Stimulated activated CD4-positive, alpha-beta T cell treated with anti-CD3 and anti-CD28 coated beads, Interleukin-2, amount 100 ng/mL, for 48 hours (primary cell): Measurements from ENCODE around the gene DCDC2.
"Not testable (repeated sequence)": the region's sequence is repeated elsewhere in the genome, so short reads cannot be mapped to it uniquely, and the experiment has no call there.

Experiments
- DNase-seq, 2 donors: peaks; one replicate each; pipeline ENCODE4 v3.0.0-alpha.2; 2020

DCDC2 gene

GRCh38 chr6:24357336-24358218, at the start of gene DCDC2:
DCDC2 (minus strand) TSS chr6:24358059; CDS start chr6:24357750, 309 bp downstream.
- peak; percentile 5 to 36 for DNase-seq

- no peak for DNase-seq
These were observed 47.4 kb upstream of the DCDC2 start for GRCh38 chr6:24405262-24405661.

GRCh38 chr6:24403501-24403824, 45.6 kb upstream of the DCDC2 start:
- DNase-seq: no peak

- DNase-seq: peak; percentile 64 to 71
These were observed 45.0 kb upstream of the DCDC2 start, which contains the start of gene MRS2 for GRCh38 chr6:24402697-24403500. MRS2 (plus strand) TSS chr6:24402936; CDS start chr6:24403047, 111 bp downstream.

- DNase-seq: no peak
These were observed 43.6 kb upstream of the DCDC2 start for GRCh38 chr6:24401458-24401857.

GRCh38 chr6:24400045-24401039, 42.5 kb upstream of the DCDC2 start:
- not testable (repeated sequence) for DNase-seq

- no peak for DNase-seq
These were observed 39.8 kb upstream of the DCDC2 start for GRCh38 chr6:24397631-24398030.

- no peak for DNase-seq
These were observed 39.0 kb upstream of the DCDC2 start for GRCh38 chr6:24396824-24397223.

GRCh38 chr6:24394780-24395437, 37.0 kb upstream of the DCDC2 start:
- DNase-seq: no peak

- DNase-seq: no peak
These were observed 36.4 kb upstream of the DCDC2 start for GRCh38 chr6:24394061-24394779.

- DNase-seq: no peak
These were observed 34.0 kb upstream of the DCDC2 start for GRCh38 chr6:24391756-24392405.

- no peak for DNase-seq
These were observed 33.3 kb upstream of the DCDC2 start for GRCh38 chr6:24391208-24391607.

GRCh38 chr6:24387818-24388217, 30.0 kb upstream of the DCDC2 start:
- no peak for DNase-seq

- DNase-seq: no peak
These were observed 27.8 kb upstream of the DCDC2 start for GRCh38 chr6:24385536-24386269.

- not testable (repeated sequence) for DNase-seq
These were observed 26.7 kb upstream of the DCDC2 start for GRCh38 chr6:24384369-24385130.

- DNase-seq: not testable (repeated sequence)
These were observed 25.1 kb upstream of the DCDC2 start for GRCh38 chr6:24382891-24383494.

GRCh38 chr6:24382220-24382540, 24.3 kb upstream of the DCDC2 start:
- no peak for DNase-seq

GRCh38 chr6:24381476-24382219, 23.8 kb upstream of the DCDC2 start:
- DNase-seq: no peak
